Thymus (tissue), 11 donors: ENCODE results near the gene TRMO. TPM values are rescaled to one million over a fixed set of nuclear protein-coding genes. Genes with fewer than 3 reads are reported as not detected.
A peak's percentile ranks its signal among the peaks of the same experiment; 100 is the strongest.

Source experiments
- DNase-seq, 9 donors: peaks; one replicate each; pipeline ENCODE4 v3.0.0-alpha.2; 2013; ENCODE audit warnings: low spot score in 9 of 9, low read depth in 6 of 9, missing footprints in 1 of 9
- H3K27ac ChIP-seq, 2 donors: one replicate each; pipeline ENCODE4 v1.5.1; 2013; ENCODE audit warnings: control low read depth in 1 of 2, low read depth in 1 of 2, low read length in 1 of 2, mild to moderate bottlenecking in 1 of 2, moderate library complexity in 1 of 2
- H3K27me3 ChIP-seq, 2 donors: one replicate each; pipeline ENCODE4 v1.5.1; 2013; ENCODE audit warnings: low read length in 1 of 2; ENCODE audit not compliant: control insufficient read depth in 2 of 2, insufficient read depth in 1 of 2
- H3K36me3 ChIP-seq, 2 donors: one replicate each; pipeline ENCODE4 v1.5.1; 2013; ENCODE audit warnings: low read length in 1 of 2, mild to moderate bottlenecking in 1 of 2, moderate library complexity in 1 of 2; ENCODE audit not compliant: control insufficient read depth in 2 of 2, insufficient read depth in 2 of 2
- H3K4me1 ChIP-seq, 2 donors: one replicate each; pipeline ENCODE4 v1.5.1; 2013; ENCODE audit warnings: low read length in 2 of 2; ENCODE audit not compliant: control insufficient read depth in 2 of 2, insufficient read depth in 2 of 2
- H3K4me3 ChIP-seq, 2 donors: one replicate each; pipeline ENCODE4 v1.5.1; 2013; ENCODE audit warnings: low read length in 2 of 2, control low read depth in 1 of 2, mild to moderate bottlenecking in 1 of 2
- H3K9me3 ChIP-seq, 2 donors: one replicate each; pipeline ENCODE4 v1.5.1; 2013; ENCODE audit warnings: low read length in 1 of 2, mild to moderate bottlenecking in 1 of 2; ENCODE audit not compliant: control insufficient read depth in 2 of 2, insufficient read depth in 1 of 2
- WGBS: extraction: QIAGEN DNeasy Blood & Tissue Kit; methylation state at CpG from one replicate; pipeline ENCODE4 v1.1.7; 2013; 5-methylcytosine and 5-hydroxymethylcytosine counted together
- polyA plus RNA-seq: library from polyadenylated mRNA; stranded (reverse); fragments of 200-250 nt; gene quantifications from one replicate; pipeline ENCODE4 v1.2.3, GENCODE V29; 2013
- total RNA-seq: library from RNA; stranded (reverse); fragments of 120-200 nt; gene quantifications from one replicate; pipeline ENCODE4 v1.2.4, GENCODE V29; 2013
- donor health status: healthy.

TRMO gene
- total and polyA plus RNA-seq, 2 donors = 19.8 to 28.5 TPM

- WGBS = 98% methylated on average over 1 of the region's 1 CpG
- peaks cover 4 to 9% of the 10 kb centered on the region in 2 donors for H3K4me1 ChIP-seq
- H3K36me3 ChIP-seq = peaks cover 46 to 62% of the 10 kb centered on the region in 2 donors
- no peak for DNase-seq
- H3K27ac ChIP-seq = no peak overlapping the region
- H3K4me3 ChIP-seq = no peak overlapping the region
- no peaks in the 10 kb centered on the region for H3K27me3 ChIP-seq
- H3K9me3 ChIP-seq = no peaks in the 10 kb centered on the region
Measured at GRCh38 chr9:97911970-97912369, 10.3 kb downstream of the TRMO start.

- over 99% methylated on average over 2 of the region's 2 CpGs for WGBS
- H3K27ac ChIP-seq = no peak overlapping the region
- H3K4me1 ChIP-seq = peaks cover 6 to 13% of the 10 kb centered on the region in 2 donors
- DNase-seq = no peak
- no peak overlapping the region for H3K4me3 ChIP-seq
- H3K36me3 ChIP-seq = peaks cover 46 to 62% of the 10 kb centered on the region in 2 donors
- H3K27me3 ChIP-seq = no peaks in the 10 kb centered on the region
- H3K9me3 ChIP-seq = no peaks in the 10 kb centered on the region
Measured at GRCh38 chr9:97911528-97911927, 10.8 kb downstream of the TRMO start.

DNA sequence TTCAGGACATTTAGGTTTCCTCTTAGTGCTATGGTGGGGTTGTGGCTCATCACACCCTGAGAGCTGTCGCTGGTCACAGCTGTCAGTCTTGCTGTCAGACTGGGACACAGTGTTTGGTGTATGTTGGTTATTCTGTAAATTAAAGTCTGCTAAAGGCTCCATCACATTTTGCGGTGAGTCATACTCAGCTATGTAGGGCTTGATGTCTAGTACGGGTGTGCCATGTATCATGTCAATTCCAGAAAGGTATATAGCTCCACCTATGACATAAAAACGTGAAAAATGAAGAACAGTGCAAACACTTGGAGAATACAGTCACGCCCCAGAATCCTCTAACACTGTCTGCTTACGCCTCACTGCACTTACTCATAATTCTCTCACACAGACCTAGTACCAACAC is 11.9 kb downstream of the TRMO start:
- H3K36me3 ChIP-seq = peaks cover 41 to 58% of the 10 kb centered on the region in 2 donors
- DNase-seq = no peak
- H3K4me1 ChIP-seq = peaks cover 17 to 24% of the 10 kb centered on the region in 2 donors
- H3K4me3 ChIP-seq = no peak overlapping the region
- no peaks in the 10 kb centered on the region for H3K27me3 ChIP-seq
- no peak overlapping the region for H3K27ac ChIP-seq
- H3K9me3 ChIP-seq = no peaks in the 10 kb centered on the region
- WGBS = 97% methylated on average over 6 of the region's 6 CpGs

GRCh38 chr9:97908705-97909104 is 13.6 kb downstream of the TRMO start:
- H3K4me1 ChIP-seq = peaks cover 22 to 29% of the 10 kb centered on the region in 2 donors
- H3K4me3 ChIP-seq = no peak overlapping the region
- 87% methylated on average over 1 of the region's 1 CpG for WGBS
- H3K27me3 ChIP-seq = no peaks in the 10 kb centered on the region
- H3K9me3 ChIP-seq = no peaks in the 10 kb centered on the region
- H3K36me3 ChIP-seq = peaks cover 41 to 53% of the 10 kb centered on the region in 2 donors
- H3K27ac ChIP-seq = no peak overlapping the region
- DNase-seq = no peak

DNA sequence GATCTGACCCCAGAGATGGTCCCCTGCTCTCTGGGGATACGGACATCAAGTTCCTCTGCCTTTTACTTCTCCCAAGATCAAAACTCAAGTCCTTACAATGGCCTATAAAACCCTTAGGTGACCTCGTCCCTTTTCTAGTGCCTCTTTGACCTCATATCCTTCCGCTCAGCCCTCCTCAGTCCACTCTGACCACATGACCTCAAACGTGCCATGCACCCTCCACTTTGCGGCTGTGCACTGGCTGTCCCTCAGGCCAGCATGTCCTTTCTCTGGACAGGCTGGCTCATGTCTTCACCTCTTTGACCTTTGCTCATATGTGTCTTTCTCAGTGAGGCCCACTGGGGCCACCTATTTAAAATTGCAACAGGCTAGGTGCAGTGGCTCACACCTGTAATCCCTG is 14.7 kb downstream of the TRMO start:
- H3K4me1 ChIP-seq = peaks cover 22 to 31% of the 10 kb centered on the region in 2 donors
- DNase-seq = no peak
- H3K27me3 ChIP-seq = no peaks in the 10 kb centered on the region
- no peak overlapping the region for H3K27ac ChIP-seq
- 89% methylated on average over 5 of the region's 5 CpGs for WGBS
- no peak overlapping the region for H3K4me3 ChIP-seq
- no peaks in the 10 kb centered on the region for H3K9me3 ChIP-seq
- peaks cover 37 to 45% of the 10 kb centered on the region in 2 donors for H3K36me3 ChIP-seq

- peaks cover 35 to 40% of the 10 kb centered on the region in 2 donors for H3K36me3 ChIP-seq
- 17% methylated on average over 3 of the region's 3 CpGs for WGBS
- peaks cover 22 to 31% of the 10 kb centered on the region in 2 donors for H3K4me1 ChIP-seq
Measured at GRCh38 chr9:97907046-97907445, 15.3 kb downstream of the TRMO start.

DNA sequence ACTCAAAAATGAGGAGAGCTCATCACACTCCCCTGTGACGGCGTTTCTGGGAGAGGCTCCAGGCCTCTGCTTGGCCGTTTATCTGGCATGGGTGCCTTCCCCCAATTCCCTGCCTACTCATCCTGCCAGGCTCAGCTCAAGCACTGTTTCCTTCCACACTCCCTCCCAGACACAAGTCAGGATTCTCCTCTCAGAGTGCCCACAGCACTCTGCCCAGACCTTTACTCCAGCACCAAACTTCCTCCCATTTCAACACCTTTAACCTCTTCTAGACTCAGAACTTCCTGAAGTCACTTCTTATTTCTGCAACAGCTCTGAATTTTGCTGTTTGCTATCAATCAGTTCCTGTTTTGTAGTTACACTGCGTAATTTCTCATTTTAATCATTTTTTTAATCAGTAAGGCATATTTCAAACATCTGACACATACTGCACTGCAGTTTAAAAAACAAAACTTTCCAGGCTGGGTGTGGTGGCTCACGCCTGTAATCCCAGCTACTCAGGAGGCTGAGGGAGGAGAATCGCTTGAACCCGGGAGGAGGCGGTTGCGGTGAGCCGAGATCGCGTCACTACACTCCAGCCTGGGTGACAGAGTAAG is 16.0 kb downstream of the TRMO start:
- Histone ChIP-seq H3K9me3 (no peaks in the 10 kb centered on the region), H3K27me3 (no peaks in the 10 kb centered on the region), H3K27ac (peak overlapping the region; percentile 52 to 55), H3K4me1 (peaks cover 22 to 33% of the 10 kb centered on the region in 2 donors), H3K36me3 (peaks cover 33% of the 10 kb centered on the region in 2 donors), H3K4me3 (no peak overlapping the region)
- DNase-seq = peak in 1 of 9 donors; percentile 32
- WGBS = 75% methylated on average over 12 of the region's 12 CpGs

More at GRCh38 chr9:97907046-97907445, 15.3 kb downstream of the TRMO start:
- no peaks in the 10 kb centered on the region for H3K27me3 ChIP-seq
- H3K4me3 ChIP-seq = no peak overlapping the region
- peak in 1 of 9 donors; percentile 47 for DNase-seq
- no peaks in the 10 kb centered on the region for H3K9me3 ChIP-seq
- H3K27ac ChIP-seq = peak overlapping the region; percentile 1 to 10

DNA sequence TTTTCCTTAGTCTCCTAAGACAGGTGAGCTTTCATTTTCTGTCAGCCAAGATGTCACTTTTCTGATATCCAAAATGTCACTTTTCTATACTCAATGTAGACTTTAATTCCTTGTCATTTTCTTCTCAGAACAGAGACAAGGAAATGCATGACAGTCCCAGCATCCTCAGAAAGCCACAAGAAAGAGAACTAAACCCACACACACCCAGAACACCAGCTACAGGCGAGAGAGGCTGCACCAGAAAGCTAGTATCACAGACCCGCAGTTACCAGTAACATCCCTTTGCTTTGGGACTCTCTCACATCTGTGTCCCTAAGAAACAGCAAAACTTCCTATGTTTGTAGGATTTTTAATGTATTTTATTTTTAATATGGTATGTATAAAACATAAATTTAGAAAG is 17.1 kb downstream of the TRMO start:
- H3K27ac ChIP-seq = peak overlapping the region in 1 of 2 donors; percentile 48
- peaks cover 26 to 27% of the 10 kb centered on the region in 2 donors for H3K36me3 ChIP-seq
- H3K9me3 ChIP-seq = no peaks in the 10 kb centered on the region
- H3K27me3 ChIP-seq = no peaks in the 10 kb centered on the region
- H3K4me1 ChIP-seq = peaks cover 22 to 33% of the 10 kb centered on the region in 2 donors
- WGBS = 6% methylated on average over 2 of the region's 2 CpGs
- H3K4me3 ChIP-seq = no peak overlapping the region
- DNase-seq = peak in 5 of 9 donors; percentile 53 to 90 (median 72)

- H3K4me3 ChIP-seq = no peak overlapping the region
- peak overlapping the region; percentile 48 to 61 for H3K27ac ChIP-seq
Measured at GRCh38 chr9:97904725-97905124, 17.6 kb downstream of the TRMO start.

More at GRCh38 chr9:97904725-97905124, 17.6 kb downstream of the TRMO start:
- WGBS = 94% methylated on average over 9 of the region's 9 CpGs
- Histone ChIP-seq H3K4me1 (peaks cover 22 to 33% of the 10 kb centered on the region in 2 donors), H3K36me3 (peaks cover 24 to 25% of the 10 kb centered on the region in 2 donors), H3K9me3 (no peaks in the 10 kb centered on the region), H3K27me3 (no peaks in the 10 kb centered on the region)
- DNase-seq = peak in 1 of 9 donors; percentile 48
